Uterus (tissue), 2 donors: ENCODE measurements around the gene ABI2.

Experiments used
- CTCF ChIP-seq, 4 experiments: fragments of 200-600 bp in 2 of 4; fragments of 450-650 bp in 2 of 4; sonication (generic) in 2 of 4; IDR thresholded peaks; one replicate each; pipeline ENCODE4 v1.5.1; 2016 to 2019; ENCODE audit warnings: antibody characterized with exemption in 4 of 4, mild to moderate bottlenecking in 2 of 4, moderate library complexity in 1 of 4
- POLR2A ChIP-seq, 2 donors: fragments of 450-650 bp; IDR thresholded peaks; one replicate each; pipeline ENCODE4 v1.6.1; 2016; ENCODE audit warnings: antibody characterized with exemption in 2 of 2, mild to moderate bottlenecking in 1 of 2, moderate library complexity in 1 of 2

- TF ChIP-seq CTCF (IDR thresholded peaks at IDR 0.05): no peak
- TF ChIP-seq POLR2A (IDR thresholded peaks at IDR 0.05): no peak
Observed at GRCh38 chr2:203480623-203481022, 152.4 kb downstream of the ABI2 start.
